BLaER1 treated with 17β-estradiol and CSF1 and Interleukin-3, amounts not matched to agents 10 nM and 100 nM (cell line): ENCODE measurements around the gene ATP1B2.
"Not testable (repeated sequence)": the region's sequence is repeated elsewhere in the genome, so short reads cannot be mapped to it uniquely, and the experiment has no call there.

Source experiments
- H3K27ac ChIP-seq, 11 experiments: shearing (Covaris generic); formaldehyde crosslinking; 2 replicates each; pipeline ENCODE4 v1.8.1; 2022
- H3K27me3 ChIP-seq, 11 experiments: shearing (Covaris generic); formaldehyde crosslinking; 2 replicates each; pipeline ENCODE4 v1.8.1; 2022
- H3K36me3 ChIP-seq, 11 experiments: shearing (Covaris generic); formaldehyde crosslinking; 2 replicates each; pipeline ENCODE4 v1.8.1; 2022
- H3K4me1 ChIP-seq, 10 experiments: shearing (Covaris generic); formaldehyde crosslinking; 2 replicates each; pipeline ENCODE4 v1.8.1; 2022
- H3K4me2 ChIP-seq, 11 experiments: shearing (Covaris generic); formaldehyde crosslinking; 2 replicates each; pipeline ENCODE4 v1.8.1; 2022
- H3K4me3 ChIP-seq, 10 experiments: shearing (Covaris generic); formaldehyde crosslinking; 2 replicates each; pipeline ENCODE4 v1.8.1; 2022
- H3K9ac ChIP-seq, 11 experiments: shearing (Covaris generic); formaldehyde crosslinking; 2 replicates each; pipeline ENCODE4 v1.8.1; 2022
- H3K9me3 ChIP-seq, 11 experiments: shearing (Covaris generic); formaldehyde crosslinking; replicated peaks in 1 of 11; 2 replicates each; pipeline ENCODE4 v1.8.1; 2022
- H4K20me1 ChIP-seq, 11 experiments: shearing (Covaris generic); formaldehyde crosslinking; 2 replicates each; pipeline ENCODE4 v1.8.1; 2022
- Cebpa-rat ChIP-seq, 11 experiments: shearing (Covaris generic); IDR thresholded peaks; 2 replicates each; pipeline ENCODE4 v1.8.1; 2022

Gene ATP1B2

GRCh38 chr17:7629939-7630571, 20.7 kb upstream of the ATP1B2 start, which contains the start of gene SHBG:
TSS of gene SHBG (plus strand) at chr17:7630135. CDS start at chr17:7630173, 38 bp downstream.
- no peak for TF ChIP-seq Cebpa-rat (IDR thresholded peaks at IDR 0.05)
- H4K20me1 ChIP-seq: peaks cover 0 to 9% (median 0%) of the 10 kb centered on the region in 11 experiments; a peak in 7 of 22 replicates
- H3K27ac ChIP-seq: no peak within 1 kb of the TSS; a peak in 1 of 22 replicates
- H3K4me1 ChIP-seq: peaks cover 9 to 25% (median 22%) of the 10 kb centered on the region in 10 experiments
- no peaks in the 10 kb centered on the region for H3K9me3 ChIP-seq
- peaks cover 0 to 15% (median 8%) of the 10 kb centered on the region in 11 experiments; a peak in 10 of 22 replicates for H3K36me3 ChIP-seq
- H3K27me3 ChIP-seq: no peaks in the 10 kb centered on the region
- H3K9ac ChIP-seq: peak within 1 kb of the TSS in 2 of 11 experiments; percentile 23 to 36; a peak in 1 of 22 replicates
- no peak within 1 kb of the TSS for H3K4me2 ChIP-seq
- no peak within 1 kb of the TSS for H3K4me3 ChIP-seq

- Histone ChIP-seq H3K9ac (peak overlapping the region in 7 of 11 experiments; percentile 9 to 46 (median 24); a peak in 7 of 22 replicates), H3K27ac (no peak overlapping the region), H3K4me3 (no peak overlapping the region), H3K4me1 (peaks cover 4 to 19% (median 14%) of the 10 kb centered on the region in 10 experiments), H3K36me3 (no peaks in the 10 kb centered on the region), H3K27me3 (no peaks in the 10 kb centered on the region), H3K9me3 (no peaks in the 10 kb centered on the region), H4K20me1 (peaks cover 0 to 4% (median 0%) of the 10 kb centered on the region in 11 experiments; a peak in 5 of 22 replicates), H3K4me2 (no peak overlapping the region)
- no peak for TF ChIP-seq Cebpa-rat (IDR thresholded peaks at IDR 0.05)
Observed at GRCh38 chr17:7631398-7632380, 19.0 kb upstream of the ATP1B2 start.

- Histone ChIP-seq H3K36me3 (no peaks in the 10 kb centered on the region), H3K27ac (peak overlapping the region in 2 of 11 experiments; percentile 1 to 10; a peak in 2 of 22 replicates), H3K9me3 (no peaks in the 10 kb centered on the region), H3K4me3 (no peak overlapping the region), H3K4me1 (peaks cover 0 to 13% (median 10%) of the 10 kb centered on the region in 10 experiments; a peak in 14 of 20 replicates), H3K4me2 (peak overlapping the region in 3 of 11 experiments; percentile 6 to 35 (median 18); a peak in 2 of 22 replicates), H3K9ac (peak overlapping the region in 6 of 11 experiments; percentile 11 to 42 (median 26); a peak in 5 of 22 replicates), H3K27me3 (no peaks in the 10 kb centered on the region), H4K20me1 (no peaks in the 10 kb centered on the region)
- TF ChIP-seq Cebpa-rat (IDR thresholded peaks at IDR 0.05): no peak
Observed at GRCh38 chr17:7632492-7632894, 18.2 kb upstream of the ATP1B2 start.

- H3K27ac ChIP-seq: no peak overlapping the region; a peak in 2 of 22 replicates
- H3K9me3 ChIP-seq: no peaks in the 10 kb centered on the region
- peak overlapping the region in 1 of 11 experiments; percentile 35; a peak in 1 of 22 replicates for H3K4me2 ChIP-seq
- TF ChIP-seq Cebpa-rat (IDR thresholded peaks at IDR 0.05): no peak
- H3K27me3 ChIP-seq: no peaks in the 10 kb centered on the region
- H4K20me1 ChIP-seq: no peaks in the 10 kb centered on the region
- no peak overlapping the region for H3K4me3 ChIP-seq
- peak overlapping the region in 5 of 11 experiments; percentile 11 to 42 (median 30); a peak in 4 of 22 replicates for H3K9ac ChIP-seq
- peaks cover 0 to 10% (median 8%) of the 10 kb centered on the region in 10 experiments; a peak in 14 of 20 replicates for H3K4me1 ChIP-seq
- no peaks in the 10 kb centered on the region for H3K36me3 ChIP-seq
Observed at GRCh38 chr17:7633093-7633492, 17.6 kb upstream of the ATP1B2 start.

- no peaks in the 10 kb centered on the region for H3K36me3 ChIP-seq
- no peak overlapping the region for H3K4me3 ChIP-seq
- peaks cover 4 to 15% (median 7%) of the 10 kb centered on the region in 10 experiments; a peak in 16 of 20 replicates for H3K4me1 ChIP-seq
- H3K27ac ChIP-seq: no peak overlapping the region
- H3K9ac ChIP-seq: no peak overlapping the region
- no peaks in the 10 kb centered on the region for H3K27me3 ChIP-seq
- H3K4me2 ChIP-seq: peak overlapping the region in 1 of 11 experiments; percentile 37; a peak in 3 of 22 replicates
- H3K9me3 ChIP-seq: no peaks in the 10 kb centered on the region
- TF ChIP-seq Cebpa-rat (IDR thresholded peaks at IDR 0.05): no peak
- H4K20me1 ChIP-seq: no peaks in the 10 kb centered on the region; a peak in 1 of 22 replicates
Observed at GRCh38 chr17:7634384-7634783, 16.3 kb upstream of the ATP1B2 start.

- Histone ChIP-seq H3K27me3 (no peaks in the 10 kb centered on the region), H3K4me1 (peaks cover 4 to 15% (median 7%) of the 10 kb centered on the region in 10 experiments; a peak in 16 of 20 replicates), H3K36me3 (no peaks in the 10 kb centered on the region), H3K9ac (no peak overlapping the region), H3K4me2 (no peak overlapping the region), H3K4me3 (no peak overlapping the region), H3K27ac (no peak overlapping the region), H4K20me1 (no peaks in the 10 kb centered on the region; a peak in 1 of 22 replicates), H3K9me3 (peaks cover 0 to 5% (median 0%) of the 10 kb centered on the region in 11 experiments; a peak in 3 of 22 replicates)
- TF ChIP-seq Cebpa-rat (IDR thresholded peaks at IDR 0.05): no peak
Observed at GRCh38 chr17:7636163-7636562, 14.6 kb upstream of the ATP1B2 start.

GRCh38 chr17:7640783-7641182, 9.9 kb upstream of the ATP1B2 start:
- Histone ChIP-seq H3K36me3 (no peaks in the 10 kb centered on the region), H3K4me2 (no peak overlapping the region), H3K9ac (no peak overlapping the region), H3K9me3 (peaks cover 0 to 6% (median 0%) of the 10 kb centered on the region in 11 experiments; a peak in 3 of 22 replicates), H3K4me1 (peaks cover 13 to 26% (median 19%) of the 10 kb centered on the region in 10 experiments), H3K27me3 (no peaks in the 10 kb centered on the region), H3K27ac (no peak overlapping the region), H3K4me3 (no peak overlapping the region), H4K20me1 (no peaks in the 10 kb centered on the region; a peak in 1 of 22 replicates)
- TF ChIP-seq Cebpa-rat (IDR thresholded peaks at IDR 0.05): no peak

- H4K20me1 ChIP-seq, H3K36me3 ChIP-seq, H3K4me2 ChIP-seq, H3K27me3 ChIP-seq, H3K27ac ChIP-seq, H3K4me3 ChIP-seq, H3K9ac ChIP-seq, H3K9me3 ChIP-seq: not testable (repeated sequence)
- H3K4me1 ChIP-seq: peaks cover 13 to 32% (median 25%) of the 10 kb centered on the region in 10 experiments
Observed at GRCh38 chr17:7641635-7642034, 9.1 kb upstream of the ATP1B2 start.
